Fibroblast of skin of abdomen (primary cell): ENCODE data around the gene NTRK2.

Experiments
- DNase-seq: peaks from one replicate; pipeline ENCODE4 v3.0.0-alpha.2; 2013

NTRK2 gene

DNA sequence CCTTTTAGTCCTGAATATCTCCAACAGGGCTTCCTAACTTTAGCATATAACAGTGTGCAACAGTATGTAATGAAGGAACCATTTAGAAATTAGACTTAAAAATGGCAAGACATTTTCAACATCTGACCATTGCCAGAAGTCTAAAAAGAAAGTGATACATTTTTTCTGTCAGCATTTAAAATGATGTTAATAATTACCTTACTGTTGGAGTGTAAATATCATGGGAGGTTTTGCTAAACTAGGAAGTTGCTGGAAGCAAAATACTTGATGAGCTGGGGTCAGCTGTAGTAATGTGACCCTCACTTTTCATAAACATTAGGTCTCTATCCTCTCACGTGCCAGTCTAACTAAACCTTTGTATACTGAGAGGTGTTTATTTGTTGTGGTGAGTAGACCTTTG, 68.8 kb downstream of the NTRK2 start:
- DNase-seq = no peak

DNA sequence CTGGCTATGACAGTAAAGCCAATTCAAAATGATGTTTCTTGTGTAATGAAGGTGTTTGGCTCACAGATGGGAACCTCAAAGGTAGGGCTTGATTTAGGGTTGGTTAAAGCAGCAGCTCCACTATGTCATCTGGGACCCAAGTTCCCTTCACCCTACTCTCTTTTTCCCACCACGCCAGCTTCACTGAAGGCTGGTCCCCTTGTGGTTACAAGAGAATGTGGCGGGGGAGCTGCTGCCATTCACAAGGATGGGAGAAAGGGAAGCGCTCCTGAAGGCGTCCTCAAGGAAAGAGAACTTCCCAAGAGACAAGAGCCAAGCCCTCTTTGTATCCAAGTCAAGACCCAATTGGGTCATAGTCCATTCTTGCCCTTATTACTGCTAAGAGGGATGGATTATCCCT, 72.7 kb downstream of the NTRK2 start:
- no peak for DNase-seq

DNA sequence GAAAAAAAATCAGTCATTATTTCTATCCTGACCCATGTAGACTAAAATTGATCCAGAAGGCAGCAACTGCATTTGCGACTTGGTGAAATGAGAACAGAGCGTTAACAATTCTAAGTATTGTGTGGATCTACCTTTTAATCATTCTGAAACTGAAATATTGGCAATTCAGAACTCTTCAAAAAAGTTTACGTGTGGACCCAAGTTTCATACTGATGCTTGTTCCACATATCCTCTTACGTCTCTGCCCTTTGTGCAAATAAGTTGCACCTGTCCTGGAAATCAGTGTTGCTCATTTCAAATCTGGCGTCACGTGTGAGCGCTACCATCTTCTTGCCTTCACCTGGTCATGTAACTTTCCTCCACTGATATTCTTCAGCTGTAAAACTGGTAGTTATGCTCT, 74.7 kb downstream of the NTRK2 start:
- DNase-seq = no peak

DNA sequence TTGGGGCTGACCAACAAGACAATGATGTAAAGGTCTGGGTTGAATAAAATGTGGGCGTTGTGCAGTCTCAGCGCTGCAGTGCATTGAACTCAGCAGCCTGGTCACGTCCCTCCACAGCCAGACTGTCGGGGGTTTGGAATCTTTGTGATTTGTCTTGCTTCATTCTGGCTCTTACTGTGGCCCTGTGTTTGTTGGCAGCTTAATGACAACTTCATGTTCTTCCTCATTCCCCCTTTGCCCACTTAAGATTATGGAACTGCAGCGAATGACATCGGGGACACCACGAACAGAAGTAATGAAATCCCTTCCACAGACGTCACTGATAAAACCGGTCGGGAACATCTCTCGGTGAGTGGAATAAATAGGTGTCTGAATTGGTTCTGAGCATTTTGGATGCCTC, 75.2 kb downstream of the NTRK2 start:
- DNase-seq = no peak

DNA sequence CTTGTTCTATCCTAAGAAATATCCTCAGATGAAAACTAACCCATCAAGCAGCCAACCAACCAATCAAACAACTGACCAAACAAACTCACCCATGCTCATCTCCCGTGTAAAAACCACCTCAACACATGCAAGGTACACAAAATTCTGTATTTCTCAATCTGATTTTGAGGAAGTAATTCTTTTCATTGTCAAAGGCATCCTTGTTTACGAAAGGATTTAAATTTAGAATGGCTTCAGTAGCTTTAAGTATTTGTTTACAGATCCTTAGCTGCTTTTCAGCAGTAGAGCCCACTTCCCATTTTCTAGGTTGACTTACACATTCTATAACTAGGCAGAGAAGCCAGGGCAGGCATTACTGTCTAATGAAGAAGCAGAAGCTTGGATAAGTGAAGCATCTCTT, 78.6 kb downstream of the NTRK2 start:
- DNase-seq = no peak

DNA sequence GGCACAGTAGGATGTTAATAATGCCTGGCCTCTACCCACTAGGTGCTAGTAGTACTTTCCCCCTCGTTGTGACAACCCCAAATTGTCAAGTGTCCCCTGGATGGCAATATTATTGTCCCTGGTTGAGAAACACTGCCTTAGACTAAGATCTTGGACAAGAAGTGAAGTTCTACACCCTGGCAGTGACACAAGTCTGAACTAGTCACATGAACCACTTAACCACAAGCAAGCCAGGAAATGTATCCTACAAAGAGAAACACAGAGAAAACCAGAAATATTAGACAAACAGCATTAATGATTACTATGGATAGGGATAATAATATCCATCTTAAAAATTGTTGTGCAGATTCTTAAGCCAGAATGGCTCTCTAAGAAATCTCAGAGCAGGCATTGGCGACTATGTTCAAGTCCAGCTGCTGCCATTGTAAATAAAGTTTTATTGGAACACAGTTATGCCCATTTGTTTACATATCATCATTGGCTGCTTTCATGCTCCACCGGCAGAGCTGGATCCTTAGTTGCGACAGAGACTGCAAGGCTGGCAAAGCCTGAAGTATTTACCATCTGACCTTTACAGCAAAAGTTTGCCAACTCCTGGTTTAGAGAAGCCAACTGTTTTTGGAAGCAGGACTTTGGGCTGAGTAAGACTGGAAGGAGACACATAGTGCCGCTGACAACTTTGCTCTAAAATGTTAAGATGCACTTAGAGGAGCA, 80.8 kb downstream of the NTRK2 start:
- peak; percentile 10 for DNase-seq

DNA sequence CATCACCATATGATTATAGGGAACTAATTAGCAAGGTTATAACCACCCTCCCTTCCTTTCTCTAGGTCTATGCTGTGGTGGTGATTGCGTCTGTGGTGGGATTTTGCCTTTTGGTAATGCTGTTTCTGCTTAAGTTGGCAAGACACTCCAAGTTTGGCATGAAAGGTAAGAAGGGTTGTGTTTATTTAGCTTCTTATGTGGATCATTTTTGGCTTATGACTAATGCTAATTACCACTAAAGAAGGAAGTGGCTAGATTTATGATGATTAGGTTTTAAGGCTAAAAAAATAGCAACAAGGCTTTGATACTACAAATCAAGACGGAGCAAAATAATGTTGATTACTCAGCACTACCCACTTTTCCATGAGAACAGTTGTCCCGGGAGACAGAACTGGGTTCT, 82.4 kb downstream of the NTRK2 start:
- DNase-seq = peak; percentile 9

DNA sequence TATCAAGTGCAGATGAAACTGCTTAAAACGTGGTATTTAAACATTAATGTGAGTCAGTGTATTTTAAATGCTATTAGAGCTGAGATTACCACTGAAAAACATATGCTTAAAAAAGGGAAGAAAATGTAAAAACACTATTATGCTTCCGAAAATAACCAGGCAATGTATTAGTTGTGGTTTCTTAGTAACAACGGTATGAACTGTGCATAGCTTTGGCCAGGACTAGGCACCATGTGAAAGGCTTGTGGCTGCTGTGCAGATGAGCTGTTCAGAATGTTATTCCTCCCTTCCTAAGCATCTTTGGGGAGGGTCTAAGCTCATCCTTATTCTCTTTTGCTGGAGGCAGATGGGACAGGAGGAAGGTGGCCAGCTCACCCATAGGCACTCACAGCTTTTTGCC, 84.9 kb downstream of the NTRK2 start:
- peak; percentile 94 for DNase-seq

DNA sequence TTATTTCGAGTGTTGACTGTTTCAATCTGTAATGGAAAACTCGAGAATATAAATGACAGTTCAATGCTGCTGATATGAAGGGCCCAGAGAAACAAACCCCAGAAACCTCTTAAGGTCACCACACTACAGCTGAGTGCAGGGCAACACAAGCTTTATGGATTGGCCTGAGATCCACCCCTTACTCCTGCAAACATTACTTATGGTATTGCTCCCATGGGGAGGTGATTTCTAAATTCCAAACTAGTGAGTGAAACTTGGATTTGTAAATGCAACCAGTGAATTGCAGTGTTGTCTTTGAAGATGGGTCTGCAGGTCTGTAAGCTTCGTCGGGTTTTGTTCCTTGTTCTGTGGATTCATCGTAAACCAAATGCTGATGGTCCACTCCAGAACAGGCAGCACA, 85.4 kb downstream of the NTRK2 start:
- DNase-seq = peak; percentile 83

DNA sequence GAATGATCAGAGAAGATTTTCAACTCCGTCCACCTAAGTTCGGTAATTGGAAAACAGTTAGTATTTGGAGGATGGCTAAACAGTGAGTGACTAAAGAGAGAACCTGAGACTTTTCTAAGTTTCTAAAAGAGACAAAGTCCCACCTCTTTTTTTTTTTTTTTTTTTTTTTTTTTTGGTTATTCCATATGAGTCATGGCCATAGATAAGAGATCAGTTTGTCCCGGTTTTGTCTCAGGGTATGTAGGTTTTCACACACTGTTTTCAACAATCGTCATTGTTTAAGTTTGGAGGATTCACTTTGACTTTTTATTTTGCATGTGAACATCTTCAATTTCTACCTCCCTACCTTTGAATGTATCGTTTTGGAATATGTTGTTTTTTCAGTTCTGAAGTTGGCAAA, 85.9 kb downstream of the NTRK2 start:
- DNase-seq = no peak

DNA sequence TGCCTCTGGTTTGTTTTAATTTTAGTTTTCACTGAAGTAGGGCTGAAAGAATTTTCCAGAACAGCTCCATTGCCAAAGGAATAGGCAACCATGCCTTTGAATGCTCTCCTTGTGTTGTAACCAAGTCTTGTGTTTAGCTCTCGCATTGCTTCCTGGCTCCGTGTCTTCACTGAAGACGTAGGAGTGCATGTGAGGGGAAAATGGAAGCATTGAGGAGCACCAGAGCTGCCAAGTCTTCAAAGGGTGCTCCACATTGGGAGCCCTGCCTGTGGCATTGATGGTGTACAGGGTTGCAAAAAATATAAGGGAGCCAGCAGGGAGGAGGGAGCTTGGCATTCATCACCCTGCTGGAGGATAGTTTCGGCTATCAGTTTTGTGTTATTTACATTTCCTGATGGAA, 86.6 kb downstream of the NTRK2 start:
- no peak for DNase-seq

DNA sequence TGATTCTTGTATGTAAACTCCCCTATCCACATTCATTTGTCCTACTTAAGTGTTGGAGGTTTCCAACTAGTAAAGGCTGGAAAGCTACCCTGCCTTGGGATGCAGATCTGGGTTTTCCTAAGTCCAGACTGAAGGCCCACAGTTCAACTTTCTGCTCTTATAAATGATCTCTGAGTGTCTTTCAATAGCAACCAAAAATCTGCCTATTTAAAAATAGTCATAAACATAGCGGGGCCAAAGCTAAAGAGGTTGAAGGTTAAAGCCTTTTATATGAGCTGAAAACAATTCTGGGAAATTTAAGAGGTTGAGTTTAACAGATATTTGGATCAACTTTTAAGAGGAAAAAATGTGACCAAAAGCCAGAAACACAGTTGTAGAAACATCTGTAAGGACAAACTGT, 87.2 kb downstream of the NTRK2 start:
- no peak for DNase-seq

DNA sequence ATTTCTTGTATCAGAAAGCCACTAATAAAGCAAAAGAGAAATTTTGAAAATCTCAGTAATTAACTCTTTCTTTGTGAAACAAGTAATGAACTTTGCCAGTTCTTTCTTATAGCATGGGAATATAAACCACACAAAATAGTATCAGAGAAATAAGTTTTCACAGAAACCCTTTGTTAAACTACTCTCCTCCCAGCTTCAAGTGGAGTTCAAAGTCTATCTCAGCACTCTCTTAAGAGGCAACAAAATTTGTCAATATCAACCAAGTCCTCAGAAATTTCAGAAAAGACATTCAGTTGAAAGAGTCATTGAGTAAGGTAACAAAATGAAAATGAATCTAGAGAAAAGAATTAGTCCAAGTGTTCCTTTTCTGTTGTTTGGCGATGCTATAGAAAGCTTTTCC, 89.3 kb downstream of the NTRK2 start:
- no peak for DNase-seq

DNA sequence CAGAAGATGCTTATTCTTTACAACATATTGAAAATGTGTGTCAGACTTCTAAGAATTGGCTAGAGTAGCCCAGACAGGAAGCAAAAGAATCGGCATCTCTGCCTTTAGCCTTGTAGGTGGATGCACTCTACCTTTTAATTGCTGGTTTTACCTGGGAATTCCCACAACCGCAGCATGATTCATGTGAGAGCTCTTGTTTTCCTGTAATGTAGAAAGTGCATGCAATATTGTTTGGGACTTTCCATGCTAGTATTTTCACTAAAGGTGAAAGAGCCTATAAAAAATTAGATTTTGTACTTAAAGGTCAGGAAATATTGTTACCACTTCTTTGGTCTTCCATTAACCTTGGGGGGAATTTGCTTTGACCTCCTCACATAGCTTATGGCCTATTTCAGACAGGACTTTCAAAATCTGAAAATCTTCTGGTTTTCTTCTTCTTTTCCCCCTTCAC, 89.8 kb downstream of the NTRK2 start:
- DNase-seq = no peak

DNA sequence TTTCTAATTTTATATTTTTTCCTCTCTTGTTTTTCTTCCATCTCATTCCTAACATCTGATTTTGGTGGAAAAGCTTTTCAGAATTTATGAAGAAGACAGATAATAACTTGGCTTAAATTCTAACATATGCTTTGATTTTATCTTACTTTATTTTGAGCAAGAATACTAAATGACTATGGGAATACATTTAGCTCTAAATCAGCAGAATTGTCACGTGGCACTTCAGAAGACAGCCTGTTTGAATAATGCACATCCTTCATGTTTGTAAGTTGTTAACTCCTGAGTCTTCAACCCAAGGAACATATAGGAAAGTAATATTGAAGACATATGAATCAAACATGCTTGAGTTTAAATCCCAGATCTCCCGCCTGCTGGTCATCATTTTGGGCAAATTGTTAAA, 90.3 kb downstream of the NTRK2 start:
- no peak for DNase-seq

DNA sequence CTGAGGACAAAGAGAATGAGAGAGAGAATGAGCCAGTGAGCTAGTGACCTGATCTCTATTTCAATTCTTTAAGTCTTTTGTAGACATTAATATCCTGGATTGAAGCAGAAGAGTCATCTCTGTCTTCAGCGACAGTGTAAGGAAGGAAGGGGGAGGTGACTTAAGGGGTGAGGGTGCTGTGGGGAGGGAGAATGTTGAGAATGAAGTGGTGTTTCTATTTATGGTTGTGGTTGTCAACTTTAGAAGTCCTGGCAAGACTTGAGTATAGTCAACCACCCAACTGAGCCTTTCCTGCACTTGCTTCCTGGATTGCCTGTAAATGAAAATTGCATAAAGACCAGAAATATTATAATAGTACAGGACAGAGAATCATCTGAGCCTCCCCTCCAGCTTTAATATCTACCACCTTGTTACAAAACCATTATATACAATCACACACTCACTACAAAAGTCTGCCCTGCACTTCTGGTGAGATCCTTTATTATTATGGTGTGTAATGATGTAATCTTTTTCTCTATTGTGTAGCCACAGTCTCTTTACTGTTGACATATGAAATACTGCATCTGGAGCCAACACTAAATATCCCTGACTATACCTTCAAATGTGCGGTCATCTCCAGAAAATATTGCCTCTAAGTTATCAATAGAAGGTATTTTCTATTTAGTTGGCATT, 91.7 kb downstream of the NTRK2 start:
- DNase-seq = peak; percentile 49

DNA sequence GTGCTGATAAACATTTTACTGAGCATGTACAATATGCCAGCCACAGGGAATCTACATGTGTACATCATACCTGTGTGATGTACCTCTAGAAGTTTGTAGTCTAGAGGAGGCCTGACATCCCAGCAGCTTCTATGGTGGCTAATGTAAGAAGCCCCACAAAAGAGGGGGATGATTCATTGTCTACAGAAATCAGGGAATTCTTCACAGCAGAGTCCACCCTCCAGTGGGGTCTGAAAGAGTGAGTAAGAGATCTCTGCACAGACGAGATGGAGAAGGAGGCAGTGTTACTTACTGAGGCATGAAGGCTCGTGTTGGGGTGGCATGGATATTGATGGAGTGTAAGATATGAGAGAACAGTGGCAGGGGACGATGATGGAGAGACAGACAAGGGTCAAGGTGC, 103.0 kb downstream of the NTRK2 start:
- peak; percentile 67 for DNase-seq

DNA sequence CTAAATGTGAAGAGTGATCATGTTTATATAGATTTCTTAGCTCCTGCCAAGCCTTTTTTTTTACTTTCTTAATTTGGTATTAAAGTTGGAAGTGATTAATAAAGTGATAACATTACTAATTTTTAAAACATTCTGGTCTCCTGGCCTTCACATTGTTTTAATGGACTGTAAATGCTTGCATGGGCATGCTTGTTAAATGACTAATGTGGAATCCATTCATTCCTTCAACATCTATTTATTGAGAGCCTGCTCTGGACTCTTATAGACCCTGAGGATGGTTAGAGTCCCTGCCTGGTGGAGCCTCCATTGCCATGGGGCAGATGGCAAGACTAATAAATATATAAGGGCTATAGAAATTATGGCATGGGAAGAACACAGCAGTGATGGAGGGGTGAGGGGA, 103.5 kb downstream of the NTRK2 start:
- peak; percentile 88 for DNase-seq

DNA sequence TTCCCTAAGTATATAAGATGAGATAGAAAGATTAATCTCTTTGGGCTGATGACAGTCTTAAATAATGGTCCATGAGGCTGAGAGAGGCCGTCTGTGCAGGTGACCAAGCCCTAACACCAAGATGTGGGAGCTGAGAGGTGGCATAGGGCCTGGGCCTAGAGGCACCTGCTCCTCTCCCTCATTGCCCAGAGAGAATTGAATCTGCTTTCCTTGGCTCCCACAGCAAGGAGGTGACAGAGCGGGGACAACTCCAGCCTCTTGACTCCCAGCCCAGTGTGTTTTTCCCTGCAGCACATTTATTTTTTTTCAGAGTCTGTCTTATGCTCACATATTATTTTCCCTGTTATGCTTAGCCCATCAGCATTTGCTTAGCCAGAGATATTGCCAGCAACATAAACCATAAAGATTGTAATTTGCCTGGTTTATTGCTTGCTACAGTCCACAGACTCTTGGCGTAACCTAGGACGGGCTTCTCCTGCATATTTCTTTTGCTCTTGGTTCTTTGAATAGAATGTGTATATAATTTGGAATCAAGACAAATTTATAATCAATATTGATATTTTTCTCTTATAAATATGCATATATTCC, 105.6 kb downstream of the NTRK2 start:
- DNase-seq = no peak

DNA sequence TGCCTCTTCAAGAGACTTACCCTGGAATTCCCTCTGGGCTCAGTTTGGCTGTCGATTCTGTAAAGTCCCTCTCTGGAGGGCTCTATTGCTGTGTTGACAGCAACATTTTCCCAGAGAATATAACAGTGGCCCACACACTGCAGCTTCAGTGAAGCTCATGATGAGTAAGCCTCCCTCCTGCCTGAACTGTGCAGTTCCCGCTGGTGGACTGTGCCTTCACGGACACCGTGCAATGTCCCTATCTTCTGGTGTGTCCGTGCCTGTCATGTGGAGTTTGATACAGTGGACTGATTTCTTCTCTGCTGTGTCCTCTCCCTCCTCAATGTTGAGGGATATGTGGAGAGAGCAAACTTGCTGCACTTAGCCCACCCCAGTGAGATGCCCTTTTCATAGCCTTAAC, 109.0 kb downstream of the NTRK2 start:
- no peak for DNase-seq

DNA sequence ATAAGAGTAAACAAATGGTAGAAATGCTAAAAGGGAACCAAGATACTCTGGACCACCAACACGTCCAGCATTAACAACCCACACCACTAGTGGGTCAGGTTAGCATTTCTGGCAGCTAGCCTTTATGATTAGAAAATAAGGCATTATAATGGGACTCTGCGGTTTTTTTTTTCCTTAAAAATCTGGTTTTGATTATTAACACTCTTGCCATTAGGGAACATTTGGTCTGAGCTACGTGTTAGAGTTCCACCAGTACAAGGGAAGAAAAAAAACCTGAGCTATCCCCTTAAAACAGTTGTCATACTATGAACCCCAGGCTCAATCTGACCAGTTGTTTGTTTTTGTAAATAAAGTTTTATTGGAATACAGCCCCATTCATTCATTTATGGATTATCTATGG, 110.4 kb downstream of the NTRK2 start:
- peak; percentile 74 for DNase-seq

DNA sequence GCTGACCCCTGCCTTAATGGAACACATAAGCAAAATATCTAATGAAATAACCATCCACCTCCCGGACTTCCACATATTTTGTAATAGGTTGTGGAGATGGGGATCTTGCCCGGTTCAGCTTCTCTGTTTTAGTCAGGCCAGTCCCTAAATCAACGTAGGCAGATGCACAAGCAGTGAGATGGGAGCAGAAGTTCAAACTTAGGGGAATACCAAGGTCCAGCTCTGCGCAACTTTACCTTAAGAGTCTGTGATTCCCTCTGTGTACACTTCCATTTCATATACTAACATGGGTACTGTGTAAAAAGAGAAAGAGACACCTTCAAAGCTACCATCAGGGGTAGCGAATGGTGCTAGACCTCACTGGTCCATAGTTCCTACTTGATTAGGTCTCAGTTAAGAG, 110.9 kb downstream of the NTRK2 start:
- DNase-seq = no peak

DNA sequence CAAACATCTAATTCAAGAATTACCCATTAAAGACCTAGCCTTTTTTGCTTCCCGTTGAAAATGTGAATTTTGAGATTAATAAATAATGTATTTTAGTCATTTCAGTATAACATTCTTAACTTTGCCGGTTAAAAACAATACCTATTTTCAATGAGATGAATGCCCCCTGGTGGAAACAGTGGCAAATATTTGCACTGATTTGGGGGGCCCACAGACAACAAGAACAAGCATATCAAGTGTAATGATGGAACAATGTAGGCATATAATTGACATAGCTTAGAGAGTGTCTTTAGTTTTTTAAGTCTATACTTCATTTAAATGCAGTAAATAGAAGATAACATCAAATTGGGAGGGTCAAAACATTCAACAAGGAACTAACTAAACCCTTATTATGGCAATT, 111.9 kb downstream of the NTRK2 start:
- DNase-seq = peak; percentile 38
